GM12878 (cell line): ENCODE data around the gene EVA1A. TPM values are rescaled to one million over a fixed set of nuclear protein-coding genes. Genes with fewer than 3 reads are reported as not detected.

Experiments used
- ATAC-seq: fragments of 200-7000 bp; cut with Tn5 transposase; 3 replicates; pipeline ENCODE4 v1.9.1; 2020; ENCODE audit warnings: mild to moderate bottlenecking, moderate library complexity
- BruUV-seq: library from RNA; stranded (reverse); fragments of 400-500 nt; replicated peaks from 2 replicates; lab custom pipeline; 2021; lab: Mats Ljungman, UMichigan
- CTCF ChIA-PET: fragments of 300-600 bp; sonication (Branson Sonifier 250); formaldehyde crosslinking; extraction: SDS; loops from one replicate; lab custom pipeline; 2021; ENCODE audit warnings: inconsistent platforms; lab: Yijun Ruan, JAX
- POLR2A ChIA-PET: fragments of 350-600 bp; formaldehyde crosslinking; extraction: SDS; loops from one replicate; lab custom pipeline; 2021; ENCODE audit warnings: inconsistent platforms; lab: Charles Lee
- RAD21 ChIA-PET: fragments of 300-600 bp; sonication (Branson Sonifier 250); formaldehyde crosslinking; loops from one replicate; lab custom pipeline; 2023; ENCODE audit warnings: antibody characterized with exemption; ENCODE audit not compliant: unreplicated experiment; lab: Charles Lee
- SMC1A ChIA-PET: fragments of 300-600 bp; sonication (Branson Sonifier 250); formaldehyde crosslinking; loops from one replicate; lab custom pipeline; 2023; ENCODE audit not compliant: unreplicated experiment, uncharacterized antibody; lab: Charles Lee
- DNase-seq: peaks from one replicate; pipeline ENCODE4 v3.0.0-alpha.2; 2011; ENCODE audit warnings: low read depth, low spot score
- FAIRE-seq: peaks from 3 replicates; lab custom pipeline; 2011; peaks lifted over from hg19 to GRCh38; lab: Jason Lieb, UNC
- H2AFZ ChIP-seq: 2 replicates; pipeline ENCODE4 v1.6.0; 2011; ENCODE audit warnings: low read depth, low read length, control low read depth; ENCODE audit not compliant: control insufficient read depth
- H3K27ac ChIP-seq: 2 replicates; pipeline ENCODE4 v1.5.1; 2011; ENCODE audit warnings: control low read depth; ENCODE audit not compliant: control insufficient read depth, insufficient read depth
- H3K27me3 ChIP-seq, 2 experiments: replicated peaks in 1 of 2; 2 replicates each; pipeline versions ENCODE4 v1.6.0 to v1.6.1; 2011; ENCODE audit warnings: low read length in 1 of 2; ENCODE audit not compliant: control insufficient read depth in 2 of 2, insufficient read depth in 2 of 2
- H3K36me3 ChIP-seq, 2 experiments: 2 replicates each; pipeline ENCODE4 v1.5.1; 2011; ENCODE audit warnings: low read length in 1 of 2; ENCODE audit not compliant: control insufficient read depth in 2 of 2, insufficient read depth in 2 of 2
- H3K4me1 ChIP-seq: 2 replicates; pipeline ENCODE4 v1.6.1; 2011; ENCODE audit warnings: mild to moderate bottlenecking, low read length, moderate library complexity, mixed read lengths; ENCODE audit not compliant: control insufficient read depth, insufficient read depth
- H3K4me2 ChIP-seq: 2 replicates; pipeline ENCODE4 v1.6.0; 2011; ENCODE audit warnings: control low read depth; ENCODE audit not compliant: control insufficient read depth, insufficient read depth
- H3K4me3 ChIP-seq: fragments of 200-600 bp; sonication (generic); 2 replicates; pipeline ENCODE4 v1.5.1; 2016
- H3K79me2 ChIP-seq: 2 replicates; pipeline ENCODE4 v1.6.0; 2011; ENCODE audit warnings: low read length; ENCODE audit not compliant: control insufficient read depth, insufficient read depth
- H3K9ac ChIP-seq: 2 replicates; pipeline ENCODE4 v1.8.0; 2011; ENCODE audit warnings: low read length, control low read depth, mixed read lengths; ENCODE audit not compliant: control insufficient read depth, insufficient read depth
- H3K9me3 ChIP-seq: replicated peaks from 3 replicates; pipeline ENCODE4 v1.5.1; 2011; ENCODE audit warnings: mild to moderate bottlenecking, low read length; ENCODE audit not compliant: control insufficient read depth, insufficient read depth
- H4K20me1 ChIP-seq: 2 replicates; pipeline ENCODE4 v1.6.0; 2011; ENCODE audit not compliant: control insufficient read depth, insufficient read depth
- BCL11A ChIP-seq: IDR thresholded peaks from 2 replicates; pipeline ENCODE4 v1.6.1; 2011; ENCODE audit warnings: low read depth, low read length
- BHLHE40 ChIP-seq, 2 experiments: fragments of 450-650 bp in 1 of 2; IDR thresholded peaks; 2 replicates each; pipeline ENCODE4 v1.6.1; 2011 to 2017; ENCODE audit warnings: low read depth in 2 of 2, borderline replicate concordance in 1 of 2, improper control_type of control experiment in 1 of 2, low read length in 1 of 2, mild to moderate bottlenecking in 1 of 2
- EGR1 ChIP-seq, 2 experiments: IDR thresholded peaks; 1 replicate in 1 of 2; 2 replicates in 1 of 2; pipeline ENCODE4 v1.6.1; 2011 to 2012; ENCODE audit warnings: low read depth in 2 of 2, low read length in 2 of 2, borderline replicate concordance in 1 of 2, mild to moderate bottlenecking in 1 of 2, moderate library complexity in 1 of 2
- ESRRA ChIP-seq: IDR thresholded peaks from 2 replicates; pipeline ENCODE4 v1.6.1; 2012; ENCODE audit warnings: mild to moderate bottlenecking, low read length, improper control_type of control experiment
- HCFC1 ChIP-seq: fragments of 150-350 bp; IDR thresholded peaks from 2 replicates; pipeline ENCODE4 v1.6.1; 2014; ENCODE audit warnings: low read length
- IKZF2 ChIP-seq, 2 experiments: fragments of 450-650 bp; IDR thresholded peaks; 2 replicates each; pipeline ENCODE4 v1.6.1; 2017; ENCODE audit warnings: mild to moderate bottlenecking in 2 of 2, moderate library complexity in 2 of 2
- IRF4 ChIP-seq: IDR thresholded peaks from 2 replicates; pipeline ENCODE4 v1.6.1; 2011; ENCODE audit warnings: low read depth, low read length
- KAT2A ChIP-seq: conservative IDR thresholded peaks from 2 replicates; pipeline ENCODE4 v1.6.1; 2011; ENCODE audit warnings: low read depth, low read length; ENCODE audit not compliant: control insufficient read depth
- MEF2A ChIP-seq: IDR thresholded peaks from 2 replicates; pipeline ENCODE4 v1.6.1; 2011; ENCODE audit warnings: low read depth, mild to moderate bottlenecking, low read length, moderate library complexity; ENCODE audit not compliant: insufficient read depth
- MEF2B ChIP-seq: fragments of 450-650 bp; IDR thresholded peaks from 2 replicates; pipeline ENCODE4 v1.6.1; 2018; ENCODE audit warnings: mild to moderate bottlenecking, moderate library complexity; ENCODE audit not compliant: partially characterized antibody, poor library complexity, severe bottlenecking
- MTA3 ChIP-seq: IDR thresholded peaks from 2 replicates; pipeline ENCODE4 v1.6.1; 2012; ENCODE audit warnings: low read length, inconsistent platforms, borderline replicate concordance
- PAX5 ChIP-seq: IDR thresholded peaks from 2 replicates; pipeline ENCODE4 v1.6.1; 2011; ENCODE audit warnings: low read depth, low read length, borderline replicate concordance
- POLR2AphosphoS2 ChIP-seq: IDR thresholded peaks from 2 replicates; pipeline ENCODE4 v1.6.1; 2011; ENCODE audit warnings: low read depth, mild to moderate bottlenecking, low read length, improper control_type of control experiment, moderate library complexity
- RAD21 ChIP-seq: IDR thresholded peaks from 2 replicates; pipeline ENCODE4 v1.6.1; 2011; ENCODE audit warnings: mild to moderate bottlenecking, low read depth, low read length, moderate library complexity; ENCODE audit not compliant: insufficient read depth
- RCOR1 ChIP-seq: conservative IDR thresholded peaks from 2 replicates; pipeline ENCODE4 v1.6.1; 2012; ENCODE audit warnings: low read depth, low read length, improper control_type of control experiment
- RELA ChIP-seq: fragments of 450-650 bp; IDR thresholded peaks from 2 replicates; pipeline ENCODE4 v1.8.0; 2014; ENCODE audit warnings: borderline replicate concordance; ENCODE audit not compliant: partially characterized antibody
- SMC3 ChIP-seq: IDR thresholded peaks from 2 replicates; pipeline ENCODE4 v1.6.1; 2011; ENCODE audit warnings: low read length, improper control_type of control experiment, borderline replicate concordance
- TCF3 ChIP-seq: IDR thresholded peaks from 2 replicates; pipeline ENCODE4 v1.6.1; 2012; ENCODE audit warnings: low read depth, mild to moderate bottlenecking, low read length, borderline replicate concordance; ENCODE audit not compliant: insufficient read depth
- YY1 ChIP-seq: IDR thresholded peaks from 2 replicates; pipeline ENCODE4 v1.6.1; 2011; ENCODE audit warnings: low read depth, mild to moderate bottlenecking, low read length
- WGBS: methylation state at CpG from one replicate; pipeline ENCODE4 v1.1.6; 2016; ENCODE audit warnings: low lambda C conversion rate; ENCODE audit not compliant: insufficient replicate concordance, insufficient coverage; ENCODE audit errors: missing lambda C conversion rate; 5-methylcytosine and 5-hydroxymethylcytosine counted together
- in situ Hi-C: fragments of 300-500 bp; cut with MboI; formaldehyde crosslinking; loops from 9 replicates; pipeline ENCODE4 v1.14.3; 2018; ENCODE audit warnings: mixed read lengths
- intact Hi-C: fragments of 100-400 bp; cut with micrococcal nuclease; formaldehyde crosslinking; loops from one replicate; pipeline ENCODE4 v1.14.2; 2022; ENCODE audit not compliant: unreplicated experiment
- polyA plus RNA-seq, 11 experiments: library from polyadenylated mRNA; depleted of rRNA in 4 of 11; unstranded in 6 of 11; stranded (reverse) in 5 of 11; fragments of >200 nt; fragmentation: Nextera tagmentation in 4 of 11; fragmentation: Illumina TruSeq in 1 of 11; extraction: Ambion mirVana in 4 of 11; extraction: Trizol in 1 of 11; gene quantifications; 1 replicate in 1 of 11; 2 replicates in 10 of 11; pipeline versions ENCODE4 v1.2.1 to v1.2.3, GENCODE V29; 2011 to 2016; ENCODE audit warnings: inconsistent platforms in 2 of 11, missing spikeins in 2 of 11, low read depth in 1 of 11
- total RNA-seq, 4 experiments: library from RNA; depleted of rRNA in 3 of 4; stranded (reverse); fragments of >200 nt in 3 of 4; fragmentation: Illumina TruSeq in 1 of 4; extraction: Trizol in 1 of 4; gene quantifications; 2 replicates each; pipeline versions ENCODE4 v1.2.1 to v1.2.3, GENCODE V29; 2013 to 2021
- TF ChIP-seq, protein P1 (sequence below): fragments of 150-350 bp; IDR thresholded peaks from 2 replicates; pipeline ENCODE4 v1.6.1; 2014; ENCODE audit warnings: mild to moderate bottlenecking, low read depth, low read length
- TF ChIP-seq, protein P2 (sequence below), 3 experiments: IDR thresholded peaks in 2 of 3; conservative IDR thresholded peaks in 1 of 3; 2 replicates each; pipeline ENCODE4 v1.5.1; 2011; ENCODE audit warnings: low read depth in 3 of 3, low read length in 3 of 3, mild to moderate bottlenecking in 3 of 3, control low read depth in 2 of 3, moderate library complexity in 2 of 3, inconsistent platforms in 1 of 3, mixed read lengths in 1 of 3; ENCODE audit not compliant: control insufficient read depth in 2 of 3, insufficient read depth in 1 of 3; ENCODE audit errors: extremely low read depth in 1 of 3

EVA1A gene
- total and polyA plus RNA-seq, 10 of the 15 experiments (the other 5 are each of a cell fraction or from before 2014, with no cell fraction given) = 0.13 to 1.0 (median 0.34) TPM; not detected in 5

DNA sequence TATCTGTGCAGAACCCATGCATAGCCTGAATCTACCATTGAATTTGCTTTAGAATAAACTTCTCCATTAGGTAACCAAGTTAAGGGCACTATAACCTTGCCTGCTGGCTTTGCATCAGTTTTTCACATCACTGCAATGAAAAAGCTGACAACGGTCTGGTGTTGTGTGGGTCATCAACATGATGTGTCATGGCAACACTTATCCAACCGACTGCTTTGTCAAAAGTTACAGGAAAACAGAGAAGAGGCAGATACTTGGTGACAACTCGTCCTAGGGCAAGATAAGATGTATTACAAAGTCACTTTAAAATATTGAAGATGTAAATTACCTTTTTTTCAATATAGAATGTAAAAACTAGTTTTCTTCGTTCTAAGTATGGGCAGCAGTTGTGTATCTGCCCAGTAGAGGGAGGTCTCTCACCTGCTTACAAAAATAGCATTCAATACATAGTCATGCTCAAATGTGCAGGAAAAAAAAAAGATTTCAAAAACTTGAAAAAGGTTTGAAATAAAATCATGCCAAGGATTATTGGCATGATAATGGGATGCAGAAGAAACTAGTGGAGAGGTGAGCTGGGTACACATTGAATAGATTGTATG is 96.3 kb downstream of the EVA1A start:
- in situ Hi-C loops = no loop called here
- no peak for DNase-seq

More for the DNA sequence above, 96.3 kb downstream of the EVA1A start:
- no peaks in the 10 kb centered on the region for H4K20me1 ChIP-seq
- ChIA-PET SMC1A (interaction anchor here (0.6 to 11.4 kb wide), 26 partner anchors 11 to 520 kb away, joined by 3 to 183 read pairs (median 6); partner anchors contain the start of gene TACR1), RAD21 (interaction anchor here (0.5 to 4.8 kb wide), 13 partner anchors 12 to 407 kb away, joined by 3 to 64 read pairs (median 4); partner anchors contain the start of gene TACR1), POLR2A (interaction anchor here (2.1 kb wide), 1 partner anchor 32 kb away, joined by 10 read pairs; no protein-coding TSS in a partner anchor), CTCF (interaction anchor here (0.6 to 11.5 kb wide), 34 partner anchors 10 to 580 kb away, joined by 3 to 127 read pairs (median 8); partner anchors contain the start of gene TACR1)
- intact Hi-C loops = loop anchor here (1.0 to 2.0 kb wide), 4 partner anchors 60 to 410 kb away; no protein-coding TSS in a partner anchor
- H3K27me3 ChIP-seq = no peaks in the 10 kb centered on the region
- no peak overlapping the region for H3K9ac ChIP-seq
- no peak overlapping the region for H3K4me3 ChIP-seq
- no peaks in the 10 kb centered on the region for H3K4me1 ChIP-seq
- TF ChIP-seq SMC3 (peak; percentile 64; the same call in 1 of the 2 replicates), KAT2A (no peak), BCL11A (no peak), RELA (no peak), ESRRA (no peak), EGR1 (IDR thresholded peaks at IDR 0.05; ENCODE audit: borderline replicate concordance in 1 of 2, low read depth in 2 of 2, low read length in 2 of 2) (no peak), POLR2AphosphoS2 (no peak), TCF3 (no peak), RAD21 (peak; percentile 74), PAX5 (no peak), BHLHE40 (IDR thresholded peaks at IDR 0.05; ENCODE audit: borderline replicate concordance in 1 of 2, low read depth in 2 of 2, low read length in 1 of 2) (0 out of 4 replicates have a peak, but pooled peaks of 1 of the 2 experiments have one; percentile 10), RCOR1 (no peak), IRF4 (no peak), MTA3 (no peak), YY1 (no peak), HCFC1 (no peak), IKZF2 (IDR thresholded peaks at IDR 0.05) (no peak), MEF2A (peak; percentile 78), MEF2B (peak; percentile 56)
- TF ChIP-seq, protein P1, sequence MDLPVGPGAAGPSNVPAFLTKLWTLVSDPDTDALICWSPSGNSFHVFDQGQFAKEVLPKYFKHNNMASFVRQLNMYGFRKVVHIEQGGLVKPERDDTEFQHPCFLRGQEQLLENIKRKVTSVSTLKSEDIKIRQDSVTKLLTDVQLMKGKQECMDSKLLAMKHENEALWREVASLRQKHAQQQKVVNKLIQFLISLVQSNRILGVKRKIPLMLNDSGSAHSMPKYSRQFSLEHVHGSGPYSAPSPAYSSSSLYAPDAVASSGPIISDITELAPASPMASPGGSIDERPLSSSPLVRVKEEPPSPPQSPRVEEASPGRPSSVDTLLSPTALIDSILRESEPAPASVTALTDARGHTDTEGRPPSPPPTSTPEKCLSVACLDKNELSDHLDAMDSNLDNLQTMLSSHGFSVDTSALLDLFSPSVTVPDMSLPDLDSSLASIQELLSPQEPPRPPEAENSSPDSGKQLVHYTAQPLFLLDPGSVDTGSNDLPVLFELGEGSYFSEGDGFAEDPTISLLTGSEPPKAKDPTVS = no peak
- TF ChIP-seq, protein P2, sequence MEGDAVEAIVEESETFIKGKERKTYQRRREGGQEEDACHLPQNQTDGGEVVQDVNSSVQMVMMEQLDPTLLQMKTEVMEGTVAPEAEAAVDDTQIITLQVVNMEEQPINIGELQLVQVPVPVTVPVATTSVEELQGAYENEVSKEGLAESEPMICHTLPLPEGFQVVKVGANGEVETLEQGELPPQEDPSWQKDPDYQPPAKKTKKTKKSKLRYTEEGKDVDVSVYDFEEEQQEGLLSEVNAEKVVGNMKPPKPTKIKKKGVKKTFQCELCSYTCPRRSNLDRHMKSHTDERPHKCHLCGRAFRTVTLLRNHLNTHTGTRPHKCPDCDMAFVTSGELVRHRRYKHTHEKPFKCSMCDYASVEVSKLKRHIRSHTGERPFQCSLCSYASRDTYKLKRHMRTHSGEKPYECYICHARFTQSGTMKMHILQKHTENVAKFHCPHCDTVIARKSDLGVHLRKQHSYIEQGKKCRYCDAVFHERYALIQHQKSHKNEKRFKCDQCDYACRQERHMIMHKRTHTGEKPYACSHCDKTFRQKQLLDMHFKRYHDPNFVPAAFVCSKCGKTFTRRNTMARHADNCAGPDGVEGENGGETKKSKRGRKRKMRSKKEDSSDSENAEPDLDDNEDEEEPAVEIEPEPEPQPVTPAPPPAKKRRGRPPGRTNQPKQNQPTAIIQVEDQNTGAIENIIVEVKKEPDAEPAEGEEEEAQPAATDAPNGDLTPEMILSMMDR (IDR thresholded peaks at IDR 0.05 in 2 of 3, conservative IDR thresholded peaks at IDR 0.05 in 1 of 3; ENCODE audit: control insufficient read depth in 2 of 3, extremely low read depth in 1 of 3, insufficient read depth in 1 of 3, low read depth in 3 of 3, low read length in 3 of 3) = peak; percentile 62 to 71 (median 70)
- ATAC-seq = peak; percentile 86
- no peak for FAIRE-seq
- no peak overlapping the region for H3K27ac ChIP-seq
- no peaks in the 10 kb centered on the region; the same call in 2 of the 3 replicates for H3K9me3 ChIP-seq
- H3K36me3 ChIP-seq = no peaks in the 10 kb centered on the region
- WGBS = 51% methylated on average over 4 of the region's 4 CpGs
- no TSS peak for BruUV-seq
- H3K79me2 ChIP-seq = no peaks in the 10 kb centered on the region
- no peak overlapping the region for H3K4me2 ChIP-seq
- H2AFZ ChIP-seq = no peak overlapping the region; the same call in 1 of the 2 replicates
